Cerebellar nuclear complex (tissue), 1 donor: ENCODE measurements around the gene ERCC1.

Experiments used
- DNase-seq, 2 experiments: peaks; one replicate each; lab custom pipeline; 2025; lab: John Stamatoyannopoulos, UW

Gene ERCC1

DNA sequence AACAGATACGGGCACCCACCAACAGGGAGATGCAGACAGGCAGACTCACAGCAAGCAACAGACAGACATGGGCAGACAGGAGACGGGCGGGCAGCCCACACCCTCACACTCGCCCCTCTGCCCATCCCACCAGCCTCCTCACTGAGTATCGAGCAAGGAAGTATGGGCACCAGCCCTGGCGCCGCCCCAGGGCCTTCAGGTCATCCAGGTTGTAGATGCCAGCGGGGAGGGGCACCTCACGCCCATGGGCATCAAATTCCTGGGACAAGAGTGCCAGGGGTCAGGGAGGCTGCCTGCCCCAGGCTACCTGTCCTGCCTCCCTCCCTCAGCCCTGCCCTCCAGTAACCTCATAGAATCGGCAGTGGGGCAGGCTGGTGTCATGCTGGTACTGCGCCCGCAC, 59.0 kb downstream of the ERCC1 start:
- no peak for DNase-seq

DNA sequence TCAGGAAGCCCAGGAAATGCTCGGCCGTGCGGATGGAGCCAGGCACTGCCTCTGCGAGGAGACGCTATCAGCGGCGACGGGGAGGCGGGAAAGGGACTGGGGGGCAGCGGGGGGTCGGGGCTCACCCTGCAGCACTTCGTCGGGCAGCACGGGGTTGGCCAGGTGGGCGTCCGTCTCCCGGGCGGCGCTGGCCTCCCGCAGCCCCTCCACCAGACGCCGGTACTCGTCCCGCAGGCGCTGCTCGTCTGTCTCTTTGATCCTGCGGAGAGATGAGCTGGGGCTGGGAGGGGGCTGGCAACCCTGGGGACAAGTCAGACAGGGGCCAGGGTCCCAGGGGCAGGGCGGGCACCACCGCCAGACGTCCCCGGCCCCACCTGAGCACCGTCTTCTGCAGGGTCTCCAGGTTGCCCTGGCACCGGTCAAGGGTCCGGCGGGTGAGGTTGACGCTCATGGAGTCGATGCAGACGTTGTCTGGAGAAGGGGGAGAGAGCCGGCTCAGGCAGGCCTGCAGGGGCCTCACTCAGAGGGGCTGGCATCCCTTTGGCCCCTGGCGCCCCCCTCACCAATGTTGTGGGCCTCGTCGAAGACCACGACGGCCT, 59.8 kb downstream of the ERCC1 start:
- no peak for DNase-seq

DNA sequence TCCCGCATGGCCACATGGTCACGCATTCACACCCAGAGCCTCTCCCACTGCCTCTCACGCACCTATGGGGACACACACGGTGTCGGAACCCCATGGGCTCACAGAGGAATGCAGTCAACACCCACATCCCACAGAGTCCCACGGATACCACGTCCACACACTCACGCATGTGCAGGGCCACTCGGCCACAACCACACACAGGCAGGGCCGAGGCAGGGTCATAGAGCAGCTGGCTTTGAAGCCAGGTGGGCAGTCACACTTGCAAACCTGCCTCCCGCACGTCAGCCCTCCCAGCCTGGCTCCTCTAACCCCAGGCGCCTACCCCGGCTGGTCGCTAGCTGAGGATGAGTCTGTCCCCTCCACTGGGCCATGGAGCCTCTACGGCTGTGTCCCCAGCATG, 61.4 kb downstream of the ERCC1 start:
- DNase-seq: no peak

DNA sequence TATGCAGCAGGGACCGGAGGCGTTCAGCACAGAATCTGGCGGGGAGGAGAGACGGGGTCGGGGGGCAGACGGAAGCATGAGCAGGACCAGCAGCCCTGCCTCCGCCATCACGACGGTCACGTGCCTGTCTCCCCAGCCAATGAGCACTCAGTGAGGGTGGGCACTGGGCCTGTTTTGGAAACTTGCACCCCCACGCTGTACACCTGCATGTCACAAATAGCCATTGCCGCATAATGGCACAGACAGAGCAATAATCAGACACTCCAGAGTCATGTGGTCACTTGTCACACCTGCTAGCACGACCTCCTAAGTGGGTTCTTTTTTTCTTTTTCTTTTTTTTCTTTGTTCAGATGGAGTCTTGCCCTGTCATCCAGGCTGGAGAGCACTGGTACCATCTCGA, 62.1 kb downstream of the ERCC1 start:
- no peak for DNase-seq

DNA sequence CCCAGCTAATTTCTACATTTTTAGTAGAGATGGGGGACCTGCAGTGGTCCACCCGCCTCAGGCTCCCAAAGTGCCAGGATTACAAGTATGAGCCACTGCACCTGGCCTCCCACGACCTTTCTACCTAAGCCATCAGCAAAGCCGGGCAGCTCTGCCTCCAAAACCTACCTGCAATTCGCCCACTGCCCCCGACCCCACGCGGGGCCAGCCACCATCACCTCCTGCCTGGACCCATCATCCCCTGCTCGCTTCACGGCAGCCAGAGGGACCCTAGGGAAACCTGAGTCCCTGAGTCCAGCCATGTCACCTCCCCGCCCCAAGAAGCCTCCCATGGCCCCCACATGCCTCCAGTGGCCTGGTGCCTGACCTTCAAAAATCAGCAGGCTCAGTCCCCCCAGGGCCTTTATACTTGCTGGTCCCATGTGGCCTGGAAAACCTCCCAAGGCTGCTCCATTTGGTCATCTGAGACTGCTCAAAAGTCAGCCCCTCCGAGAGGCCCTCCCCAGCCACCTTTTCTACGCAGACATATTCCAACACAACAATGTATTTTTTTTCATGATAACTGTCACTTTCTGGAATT, 65.4 kb downstream of the ERCC1 start:
- DNase-seq: no peak

DNA sequence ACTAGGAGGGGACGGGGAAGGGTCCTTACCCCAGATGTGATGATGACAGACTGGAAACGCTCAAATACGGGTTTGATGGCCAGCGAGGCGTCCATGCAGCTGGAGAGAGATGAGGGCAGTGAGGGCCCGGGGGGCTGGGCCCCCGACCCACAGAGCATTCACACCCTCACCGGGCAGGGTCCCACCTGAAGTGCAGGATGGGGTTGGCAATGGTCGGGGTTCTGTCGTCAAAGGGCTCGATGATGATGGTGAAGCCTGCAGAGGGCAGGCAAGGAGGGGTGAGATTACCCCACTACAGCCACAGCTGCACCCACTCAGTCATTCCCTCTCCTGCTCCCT, 66.3 kb downstream of the ERCC1 start:
- DNase-seq: no peak
